Neural progenitor cell (in vitro differentiated cells): ENCODE data around the gene CNTNAP2.

Experiments used
- EZH2 ChIP-seq: fragments of 200-600 bp; sonication (generic); IDR thresholded peaks from 2 replicates; pipeline ENCODE4 v1.6.1; 2017; ENCODE audit warnings: antibody characterized with exemption, mild to moderate bottlenecking, moderate library complexity
- TF ChIP-seq, protein P1 (sequence below): fragments of 200-600 bp; sonication (generic); IDR thresholded peaks from 2 replicates; pipeline ENCODE4 v1.5.1; 2017; ENCODE audit warnings: antibody characterized with exemption, mild to moderate bottlenecking

- TF ChIP-seq, protein P1, sequence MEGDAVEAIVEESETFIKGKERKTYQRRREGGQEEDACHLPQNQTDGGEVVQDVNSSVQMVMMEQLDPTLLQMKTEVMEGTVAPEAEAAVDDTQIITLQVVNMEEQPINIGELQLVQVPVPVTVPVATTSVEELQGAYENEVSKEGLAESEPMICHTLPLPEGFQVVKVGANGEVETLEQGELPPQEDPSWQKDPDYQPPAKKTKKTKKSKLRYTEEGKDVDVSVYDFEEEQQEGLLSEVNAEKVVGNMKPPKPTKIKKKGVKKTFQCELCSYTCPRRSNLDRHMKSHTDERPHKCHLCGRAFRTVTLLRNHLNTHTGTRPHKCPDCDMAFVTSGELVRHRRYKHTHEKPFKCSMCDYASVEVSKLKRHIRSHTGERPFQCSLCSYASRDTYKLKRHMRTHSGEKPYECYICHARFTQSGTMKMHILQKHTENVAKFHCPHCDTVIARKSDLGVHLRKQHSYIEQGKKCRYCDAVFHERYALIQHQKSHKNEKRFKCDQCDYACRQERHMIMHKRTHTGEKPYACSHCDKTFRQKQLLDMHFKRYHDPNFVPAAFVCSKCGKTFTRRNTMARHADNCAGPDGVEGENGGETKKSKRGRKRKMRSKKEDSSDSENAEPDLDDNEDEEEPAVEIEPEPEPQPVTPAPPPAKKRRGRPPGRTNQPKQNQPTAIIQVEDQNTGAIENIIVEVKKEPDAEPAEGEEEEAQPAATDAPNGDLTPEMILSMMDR = no peak
- TF ChIP-seq EZH2 = no peak
Observed at GRCh38 chr7:147146169-147146568, 1029.6 kb downstream of the CNTNAP2 start.
